ENCODE results near the gene RFX3.

The RFX3 gene

DNA sequence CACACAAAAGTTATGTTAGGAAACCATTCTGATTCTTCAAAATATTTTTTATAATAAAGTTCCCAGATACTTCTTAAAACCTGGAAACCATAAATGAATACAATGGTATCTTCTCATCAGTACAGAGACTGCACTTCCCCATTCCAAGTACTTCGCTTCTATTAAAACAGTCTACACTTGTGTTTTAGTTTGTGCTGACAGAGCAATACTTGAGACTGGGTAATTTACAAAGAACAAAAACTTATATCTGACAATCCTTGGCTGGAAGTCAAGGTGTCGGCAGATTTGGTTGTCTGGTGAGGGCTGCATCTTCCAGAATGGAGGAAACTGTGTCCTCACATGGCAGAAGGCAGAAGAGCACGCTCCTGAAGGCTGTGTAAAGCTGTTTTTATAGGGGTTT is 70.1 kb downstream of the RFX3 start:
- peak in 2 of 3 donors; percentile 19 to 38 for DNase-seq
- ChIA-PET CTCF (interaction anchor here (0.9 to 1.3 kb wide), 2 partner anchors 14 to 193 kb away, joined by 3 to 4 read pairs; no protein-coding TSS in a partner anchor), POLR2A (no interaction called here)
- 67% methylated on average over 2 of the region's 3 CpGs for WGBS (ENCODE audit: insufficient coverage)
- H3K9me3 ChIP-seq (ENCODE audit: control extremely low read depth in 1 of 5, control insufficient read depth in 4 of 5, insufficient read depth in 2 of 5, low read depth in 1 of 5, low read length in 4 of 5), result no peaks in the 10 kb centered on the region
- peaks cover 0 to 6% (median 4%) of the 10 kb centered on the region in 4 experiments for H3K4me1 ChIP-seq (ENCODE audit: control extremely low read depth in 1 of 4, control insufficient read depth in 4 of 4, insufficient read depth in 4 of 4, low read length in 3 of 4)
- no peak overlapping the region for H3K4me3 ChIP-seq (ENCODE audit: control insufficient read depth in 1 of 7, extremely low read depth in 1 of 7, insufficient read depth in 4 of 7, low read depth in 2 of 7, low read length in 6 of 7)
- H3K36me3 ChIP-seq (ENCODE audit: control insufficient read depth in 4 of 4, insufficient read depth in 4 of 4, low read length in 3 of 4), result no peaks in the 10 kb centered on the region
- H3K27ac ChIP-seq (ENCODE audit: insufficient read depth in 1 of 2, low read depth in 1 of 2, low read length in 2 of 2, poor library complexity in 1 of 2, severe bottlenecking in 2 of 2), result no peak overlapping the region
- H3K27me3 ChIP-seq (replicated peaks in 2 of 5; ENCODE audit: control insufficient read depth in 4 of 5, insufficient read depth in 5 of 5, low read length in 4 of 5), result no peaks in the 10 kb centered on the region

DNA sequence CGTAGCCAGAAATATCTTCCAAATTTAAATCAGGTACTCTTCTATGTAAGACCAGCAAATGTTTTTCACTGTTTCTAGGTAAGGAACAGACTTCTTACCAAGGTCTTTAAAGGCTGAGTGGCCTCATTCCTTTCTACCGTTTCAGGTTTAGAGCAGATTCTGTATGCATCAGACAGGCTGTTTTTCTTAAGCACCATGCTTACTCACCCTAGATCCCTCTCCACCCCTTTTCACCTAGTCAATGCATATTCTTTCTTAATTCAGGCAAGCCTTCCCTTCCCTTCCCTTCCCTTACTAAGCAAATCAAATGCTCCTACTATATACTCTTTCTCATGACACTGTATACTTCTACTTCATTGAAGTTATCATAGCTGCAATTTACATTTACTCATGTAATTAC is 70.7 kb downstream of the RFX3 start:
- Histone ChIP-seq H3K27ac (ENCODE audit: insufficient read depth in 1 of 2, low read depth in 1 of 2, low read length in 2 of 2, poor library complexity in 1 of 2, severe bottlenecking in 2 of 2) (no peak overlapping the region), H3K4me3 (ENCODE audit: control insufficient read depth in 1 of 7, extremely low read depth in 1 of 7, insufficient read depth in 4 of 7, low read depth in 2 of 7, low read length in 6 of 7) (no peak overlapping the region), H3K9me3 (ENCODE audit: control extremely low read depth in 1 of 5, control insufficient read depth in 4 of 5, insufficient read depth in 2 of 5, low read depth in 1 of 5, low read length in 4 of 5) (no peaks in the 10 kb centered on the region), H3K36me3 (ENCODE audit: control insufficient read depth in 4 of 4, insufficient read depth in 4 of 4, low read length in 3 of 4) (no peaks in the 10 kb centered on the region), H3K4me1 (ENCODE audit: control extremely low read depth in 1 of 4, control insufficient read depth in 4 of 4, insufficient read depth in 4 of 4, low read length in 3 of 4) (peaks cover 0 to 6% (median 4%) of the 10 kb centered on the region in 4 experiments), H3K27me3 (replicated peaks in 2 of 5; ENCODE audit: control insufficient read depth in 4 of 5, insufficient read depth in 5 of 5, low read length in 4 of 5) (no peaks in the 10 kb centered on the region)
- ChIA-PET POLR2A (interaction anchor here (0.5 kb wide), 1 partner anchor 976 kb away, joined by 3 read pairs; no protein-coding TSS in a partner anchor), CTCF (interaction anchor here (0.9 to 1.3 kb wide), 2 partner anchors 14 to 193 kb away, joined by 3 to 4 read pairs; no protein-coding TSS in a partner anchor)
- DNase-seq, result no peak
- 100% methylated on average over 2 of the region's 2 CpGs for WGBS (ENCODE audit: insufficient coverage)

DNA sequence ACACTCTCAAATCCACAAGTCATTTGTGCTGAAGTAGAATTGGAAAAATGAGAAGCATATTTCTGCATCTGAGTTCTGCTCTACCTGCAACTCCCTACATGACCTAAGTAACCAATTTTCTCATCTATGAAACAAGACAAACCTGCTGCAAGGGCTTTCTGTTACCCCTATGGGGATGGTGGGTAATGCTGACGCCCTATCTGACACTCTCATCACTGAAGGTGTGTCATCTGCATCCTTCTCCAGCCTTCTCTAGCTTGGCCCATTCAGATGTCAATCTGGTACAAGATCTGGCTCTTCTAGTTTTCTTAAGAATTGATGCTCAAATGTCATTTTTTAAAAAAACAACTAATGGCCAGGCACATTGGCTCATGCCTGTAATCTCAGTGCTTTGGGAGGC is 73.8 kb downstream of the RFX3 start:
- Histone ChIP-seq H3K27me3 (replicated peaks in 2 of 5; ENCODE audit: control insufficient read depth in 4 of 5, insufficient read depth in 5 of 5, low read length in 4 of 5) (no peaks in the 10 kb centered on the region), H3K36me3 (ENCODE audit: control insufficient read depth in 4 of 4, insufficient read depth in 4 of 4, low read length in 3 of 4) (no peaks in the 10 kb centered on the region), H3K9me3 (ENCODE audit: control extremely low read depth in 1 of 5, control insufficient read depth in 4 of 5, insufficient read depth in 2 of 5, low read depth in 1 of 5, low read length in 4 of 5) (no peaks in the 10 kb centered on the region), H3K27ac (ENCODE audit: insufficient read depth in 1 of 2, low read depth in 1 of 2, low read length in 2 of 2, poor library complexity in 1 of 2, severe bottlenecking in 2 of 2) (no peak overlapping the region), H3K4me1 (ENCODE audit: control extremely low read depth in 1 of 4, control insufficient read depth in 4 of 4, insufficient read depth in 4 of 4, low read length in 3 of 4) (peaks cover 0 to 5% (median 2%) of the 10 kb centered on the region in 4 experiments), H3K4me3 (ENCODE audit: control insufficient read depth in 1 of 7, extremely low read depth in 1 of 7, insufficient read depth in 4 of 7, low read depth in 2 of 7, low read length in 6 of 7) (no peak overlapping the region)
- no peak for DNase-seq
- ChIA-PET POLR2A (interaction anchor here (1.1 kb wide), 1 partner anchor 67 kb away, joined by 3 read pairs; no protein-coding TSS in a partner anchor), CTCF (interaction anchor here (0.9 to 1.3 kb wide), 4 partner anchors 11 to 121 kb away, joined by 3 to 5 read pairs (median 4); no protein-coding TSS in a partner anchor)
- 80% methylated on average over 1 of the region's 1 CpG for WGBS (ENCODE audit: insufficient coverage)

DNA sequence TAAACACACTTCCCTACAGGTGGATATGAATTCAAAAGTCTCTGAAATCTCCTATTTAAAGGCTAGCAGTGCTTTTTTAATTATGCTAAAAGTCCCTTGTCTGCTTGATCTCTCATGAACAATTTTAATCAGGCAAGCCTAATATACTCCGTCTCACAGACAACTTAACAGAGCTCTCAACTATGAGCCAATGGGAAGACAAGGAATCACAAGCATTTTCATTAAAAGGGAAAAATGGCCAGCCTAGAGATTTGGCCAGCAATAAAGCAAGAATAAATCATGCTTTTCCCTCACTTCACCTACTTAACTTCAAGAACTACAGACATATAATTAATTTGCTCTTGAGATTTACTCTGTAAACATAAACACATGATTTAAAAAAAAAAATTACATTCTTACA is 78.0 kb downstream of the RFX3 start:
- DNase-seq, result no peak
- CTCF ChIA-PET, result interaction anchor here (0.7 kb wide), 1 partner anchor 20 kb away, joined by 3 read pairs; no protein-coding TSS in a partner anchor
- POLR2A ChIA-PET, result no interaction called here
- H3K4me1 ChIP-seq (ENCODE audit: control extremely low read depth in 1 of 4, control insufficient read depth in 4 of 4, insufficient read depth in 4 of 4, low read length in 3 of 4), result no peaks in the 10 kb centered on the region
- H3K27ac ChIP-seq (ENCODE audit: insufficient read depth in 1 of 2, low read depth in 1 of 2, low read length in 2 of 2, poor library complexity in 1 of 2, severe bottlenecking in 2 of 2), result no peak overlapping the region
- peaks cover 0 to 2% (median 0%) of the 10 kb centered on the region in 5 experiments for H3K9me3 ChIP-seq (ENCODE audit: control extremely low read depth in 1 of 5, control insufficient read depth in 4 of 5, insufficient read depth in 2 of 5, low read depth in 1 of 5, low read length in 4 of 5)
- H3K4me3 ChIP-seq (ENCODE audit: control insufficient read depth in 1 of 7, extremely low read depth in 1 of 7, insufficient read depth in 4 of 7, low read depth in 2 of 7, low read length in 6 of 7), result no peak overlapping the region
- peaks cover 0 to 3% (median 0%) of the 10 kb centered on the region in 4 experiments for H3K36me3 ChIP-seq (ENCODE audit: control insufficient read depth in 4 of 4, insufficient read depth in 4 of 4, low read length in 3 of 4)
- 91% methylated on average over 1 of the region's 1 CpG for WGBS (ENCODE audit: insufficient coverage)
- H3K27me3 ChIP-seq (replicated peaks in 2 of 5; ENCODE audit: control insufficient read depth in 4 of 5, insufficient read depth in 5 of 5, low read length in 4 of 5), result no peaks in the 10 kb centered on the region

DNA sequence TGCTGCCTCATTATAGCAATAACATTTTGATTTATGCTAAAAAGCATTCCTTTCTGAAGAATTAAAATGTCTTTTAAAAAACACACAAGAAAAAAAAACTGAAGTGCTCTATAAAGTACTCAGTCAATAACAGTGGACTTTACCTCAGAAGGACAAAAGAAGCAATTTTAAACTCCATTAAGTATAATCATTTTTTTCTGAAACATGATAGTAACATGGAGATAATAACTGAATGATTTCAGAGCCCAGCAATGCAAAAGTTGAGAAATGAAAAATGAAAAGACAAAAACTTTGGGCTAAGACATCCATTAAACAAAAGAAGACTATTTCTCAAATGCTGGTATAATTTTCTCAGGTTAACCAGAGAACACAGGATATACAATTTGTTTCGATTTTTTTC is 78.7 kb downstream of the RFX3 start:
- WGBS (ENCODE audit: insufficient coverage), result no CpG with 5 or more reads among the region's 1 CpG
- Histone ChIP-seq H3K27me3 (replicated peaks in 2 of 5; ENCODE audit: control insufficient read depth in 4 of 5, insufficient read depth in 5 of 5, low read length in 4 of 5) (no peaks in the 10 kb centered on the region), H3K9me3 (ENCODE audit: control extremely low read depth in 1 of 5, control insufficient read depth in 4 of 5, insufficient read depth in 2 of 5, low read depth in 1 of 5, low read length in 4 of 5) (peaks cover 0 to 2% (median 0%) of the 10 kb centered on the region in 5 experiments), H3K4me1 (ENCODE audit: control extremely low read depth in 1 of 4, control insufficient read depth in 4 of 4, insufficient read depth in 4 of 4, low read length in 3 of 4) (no peaks in the 10 kb centered on the region), H3K36me3 (ENCODE audit: control insufficient read depth in 4 of 4, insufficient read depth in 4 of 4, low read length in 3 of 4) (peaks cover 0 to 3% (median 0%) of the 10 kb centered on the region in 4 experiments), H3K27ac (ENCODE audit: insufficient read depth in 1 of 2, low read depth in 1 of 2, low read length in 2 of 2, poor library complexity in 1 of 2, severe bottlenecking in 2 of 2) (no peak overlapping the region), H3K4me3 (ENCODE audit: control insufficient read depth in 1 of 7, extremely low read depth in 1 of 7, insufficient read depth in 4 of 7, low read depth in 2 of 7, low read length in 6 of 7) (no peak overlapping the region)
- ChIA-PET CTCF (no interaction called here), POLR2A (no interaction called here)
- no peak for DNase-seq

DNA sequence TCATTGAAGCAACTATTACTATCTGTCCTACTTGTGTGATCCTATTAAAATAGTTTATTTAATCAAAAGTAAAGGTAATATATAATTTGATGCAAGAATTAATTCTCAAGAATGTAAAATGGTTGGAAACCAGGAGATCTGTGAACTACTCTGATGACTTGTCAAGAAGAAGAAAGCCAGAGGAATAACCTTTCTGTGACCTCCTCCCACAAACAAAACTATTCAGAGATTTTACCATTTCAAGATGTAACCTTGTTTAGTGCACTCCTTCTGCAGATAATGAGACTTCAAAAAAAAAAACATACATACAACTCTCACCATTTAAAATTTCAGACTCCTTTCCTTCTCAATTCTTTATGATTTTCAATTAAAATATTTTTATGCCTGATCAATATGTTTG is 79.5 kb downstream of the RFX3 start:
- Histone ChIP-seq H3K36me3 (ENCODE audit: control insufficient read depth in 4 of 4, insufficient read depth in 4 of 4, low read length in 3 of 4) (peaks cover 0 to 3% (median 0%) of the 10 kb centered on the region in 4 experiments), H3K4me3 (ENCODE audit: control insufficient read depth in 1 of 7, extremely low read depth in 1 of 7, insufficient read depth in 4 of 7, low read depth in 2 of 7, low read length in 6 of 7) (no peak overlapping the region), H3K9me3 (ENCODE audit: control extremely low read depth in 1 of 5, control insufficient read depth in 4 of 5, insufficient read depth in 2 of 5, low read depth in 1 of 5, low read length in 4 of 5) (peaks cover 0 to 2% (median 0%) of the 10 kb centered on the region in 5 experiments), H3K27ac (ENCODE audit: insufficient read depth in 1 of 2, low read depth in 1 of 2, low read length in 2 of 2, poor library complexity in 1 of 2, severe bottlenecking in 2 of 2) (no peak overlapping the region), H3K4me1 (ENCODE audit: control extremely low read depth in 1 of 4, control insufficient read depth in 4 of 4, insufficient read depth in 4 of 4, low read length in 3 of 4) (no peaks in the 10 kb centered on the region), H3K27me3 (replicated peaks in 2 of 5; ENCODE audit: control insufficient read depth in 4 of 5, insufficient read depth in 5 of 5, low read length in 4 of 5) (no peaks in the 10 kb centered on the region)
- POLR2A ChIA-PET, result no interaction called here
- CTCF ChIA-PET, result no interaction called here
- no peak for DNase-seq

DNA sequence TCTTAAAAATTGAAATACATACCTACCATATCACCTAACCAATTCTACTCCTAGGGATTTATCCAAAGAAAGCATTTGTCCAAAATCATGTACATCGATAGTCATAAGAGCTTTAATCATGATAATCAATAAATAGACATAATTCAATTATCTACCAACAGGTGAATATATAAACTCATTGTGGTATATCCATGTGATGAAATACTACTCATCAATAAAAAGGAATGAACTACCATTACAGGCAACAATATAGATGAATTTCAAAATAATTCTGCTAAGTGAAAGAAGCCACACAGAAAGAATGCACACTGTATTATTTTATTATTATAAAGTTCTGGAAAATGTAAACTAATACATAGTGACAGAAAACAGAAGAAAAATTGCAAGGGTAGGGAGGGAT is 81.8 kb downstream of the RFX3 start:
- WGBS (ENCODE audit: insufficient coverage), result no CpG with 5 or more reads among the region's 1 CpG

More for the DNA sequence above, 81.8 kb downstream of the RFX3 start:
- H3K9me3 ChIP-seq (ENCODE audit: control extremely low read depth in 1 of 5, control insufficient read depth in 4 of 5, insufficient read depth in 2 of 5, low read depth in 1 of 5, low read length in 4 of 5), result peaks cover 0 to 2% (median 0%) of the 10 kb centered on the region in 5 experiments
- peaks cover 0 to 3% (median 0%) of the 10 kb centered on the region in 4 experiments for H3K36me3 ChIP-seq (ENCODE audit: control insufficient read depth in 4 of 4, insufficient read depth in 4 of 4, low read length in 3 of 4)
- H3K27ac ChIP-seq (ENCODE audit: insufficient read depth in 1 of 2, low read depth in 1 of 2, low read length in 2 of 2, poor library complexity in 1 of 2, severe bottlenecking in 2 of 2), result no peak overlapping the region
- no peak for DNase-seq
- POLR2A ChIA-PET, result no interaction called here
- H3K27me3 ChIP-seq (replicated peaks in 2 of 5; ENCODE audit: control insufficient read depth in 4 of 5, insufficient read depth in 5 of 5, low read length in 4 of 5), result no peaks in the 10 kb centered on the region
- no peak overlapping the region for H3K4me3 ChIP-seq (ENCODE audit: control insufficient read depth in 1 of 7, extremely low read depth in 1 of 7, insufficient read depth in 4 of 7, low read depth in 2 of 7, low read length in 6 of 7)
- CTCF ChIA-PET, result interaction anchor here (1.0 kb wide), 1 partner anchor 203 kb away, joined by 4 read pairs; no protein-coding TSS in a partner anchor
- H3K4me1 ChIP-seq (ENCODE audit: control extremely low read depth in 1 of 4, control insufficient read depth in 4 of 4, insufficient read depth in 4 of 4, low read length in 3 of 4), result no peaks in the 10 kb centered on the region

Measured in common myeloid progenitor, CD34-positive (primary cell).